Right renal pelvis (tissue), 4 donors: ENCODE data around the gene PROSER3. TPM values are rescaled to one million over a fixed set of nuclear protein-coding genes. Genes with fewer than 3 reads are reported as not detected.
A peak's percentile ranks its signal among the peaks of the same experiment; 100 is the strongest.

Experiments used
- DNase-seq, 4 donors: peaks; one replicate each; pipeline ENCODE4 v3.0.0-alpha.2; 2013; ENCODE audit warnings: low read depth in 4 of 4, low spot score in 3 of 4, missing footprints in 1 of 4
- polyA plus RNA-seq, 4 donors: library from polyadenylated mRNA; unstranded; fragments of 120-200 nt; gene quantifications; one replicate each; pipeline ENCODE4 v1.2.1, GENCODE V29; 2013; ENCODE audit not compliant: insufficient read length in 4 of 4

PROSER3 gene
- polyA plus RNA-seq = 10 to 100 TPM; 14.8 to 20.4 (median 16.5) TPM

- peak; percentile 93 to 99 (median 98) for DNase-seq
Measured at GRCh38 chr19:35757749-35758608, at the start of gene PROSER3. PROSER3 (plus strand) TSS chr19:35758176; CDS start chr19:35758216, 40 bp downstream.

GRCh38 chr19:35708391-35708790, 49.6 kb upstream of the PROSER3 start:
- DNase-seq = no peak

- no peak for DNase-seq
Measured at GRCh38 chr19:35710784-35711723, 46.9 kb upstream of the PROSER3 start.

- DNase-seq = no peak
Measured at GRCh38 chr19:35712567-35713505, 45.1 kb upstream of the PROSER3 start.

GRCh38 chr19:35713506-35713850, 44.5 kb upstream of the PROSER3 start:
- no peak for DNase-seq

- DNase-seq = no peak
Measured at GRCh38 chr19:35713904-35714495, 44.0 kb upstream of the PROSER3 start.

- no peak for DNase-seq
Measured at GRCh38 chr19:35714601-35715354, 43.2 kb upstream of the PROSER3 start.

GRCh38 chr19:35715355-35715809, 42.6 kb upstream of the PROSER3 start:
- DNase-seq = no peak

GRCh38 chr19:35715981-35716800, 41.8 kb upstream of the PROSER3 start:
- peak in 1 of 4 donors; percentile 23 for DNase-seq

- peak; percentile 87 to 93 (median 91) for DNase-seq
Measured at GRCh38 chr19:35716801-35717664, 40.9 kb upstream of the PROSER3 start.

GRCh38 chr19:35717665-35718344, 40.2 kb upstream of the PROSER3 start, which contains the start of gene KMT2B:
KMT2B (plus strand) TSS chr19:35718003; CDS start chr19:35718019, 16 bp downstream.
- no peak for DNase-seq

GRCh38 chr19:35718345-35719041, 39.5 kb upstream of the PROSER3 start:
- no peak for DNase-seq

GRCh38 chr19:35719402-35720162, 38.4 kb upstream of the PROSER3 start:
- no peak for DNase-seq

GRCh38 chr19:35720163-35720524, 37.8 kb upstream of the PROSER3 start:
- no peak for DNase-seq

GRCh38 chr19:35720648-35721047, 37.3 kb upstream of the PROSER3 start:
- DNase-seq = no peak
